ENCODE results near the gene MCTP1. TPM values are rescaled to one million over a fixed set of nuclear protein-coding genes. Genes with fewer than 3 reads are reported as not detected.

MCTP1 gene
- total and polyA plus RNA-seq, 10 of the 15 experiments (the other 5 are each of a cell fraction or from before 2014, with no cell fraction given): 12.6 to 45.9 (median 18.8) TPM

DNA sequence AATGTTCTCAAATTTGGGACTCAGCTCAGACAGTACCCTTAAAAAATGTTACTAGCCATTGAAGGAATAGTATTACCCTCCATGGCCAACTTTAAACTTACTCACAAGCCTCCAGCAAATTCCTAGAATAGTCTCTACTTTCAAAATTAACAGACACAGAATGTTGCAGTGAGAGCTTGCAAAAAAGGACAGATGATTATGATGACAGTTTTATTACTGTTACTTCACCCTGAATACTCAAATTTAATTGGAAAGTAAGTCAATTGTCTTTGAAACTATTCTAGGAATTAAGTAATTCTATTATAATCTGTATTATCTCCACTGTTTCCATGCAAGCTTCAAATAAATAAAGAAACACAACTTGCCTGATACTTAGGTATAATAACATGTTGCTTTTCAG lies 378.1 kb downstream of the MCTP1 start:
- Histone ChIP-seq H3K9me3 (replicated peaks; ENCODE audit: control insufficient read depth, insufficient read depth, low read length) (no peaks in the 10 kb centered on the region; the same call in 2 of the 3 replicates), H3K27ac (ENCODE audit: control insufficient read depth, insufficient read depth) (no peak overlapping the region), H3K4me2 (ENCODE audit: control insufficient read depth, insufficient read depth) (no peak overlapping the region), H3K27me3 (replicated peaks in 1 of 2; ENCODE audit: control insufficient read depth in 2 of 2, insufficient read depth in 2 of 2, low read length in 1 of 2) (no peaks in the 10 kb centered on the region), H3K36me3 (ENCODE audit: control insufficient read depth in 2 of 2, insufficient read depth in 2 of 2, low read length in 1 of 2) (peaks cover 3 to 9% of the 10 kb centered on the region in 2 experiments; a peak in 1 of 4 replicates), H3K4me1 (ENCODE audit: control insufficient read depth, insufficient read depth, low read length) (no peaks in the 10 kb centered on the region), H4K20me1 (ENCODE audit: control insufficient read depth, insufficient read depth) (no peaks in the 10 kb centered on the region), H3K9ac (ENCODE audit: control insufficient read depth, insufficient read depth, low read length) (no peak overlapping the region), H2AFZ (ENCODE audit: control insufficient read depth, low read depth, low read length) (no peak overlapping the region), H3K79me2 (ENCODE audit: control insufficient read depth, insufficient read depth, low read length) (no peaks in the 10 kb centered on the region), H3K4me3 (no peak overlapping the region)
- DNase-seq (ENCODE audit: low read depth, low spot score): no peak
- intact Hi-C loops (cut with micrococcal nuclease; ENCODE audit: unreplicated experiment) (no loop called here), in situ Hi-C loops (cut with MboI) (no loop called here)
- BruUV-seq (replicated peaks): no TSS peak
- POLR2A ChIA-PET: no interaction called here
- no peak for ATAC-seq
- RAD21 ChIA-PET (ENCODE audit: unreplicated experiment): no interaction called here
- TF ChIP-seq BHLHE40 (IDR thresholded peaks at IDR 0.05; ENCODE audit: borderline replicate concordance in 1 of 2, low read depth in 2 of 2, low read length in 1 of 2) (no peak), CHD4 (IDR thresholded peaks at IDR 0.05) (no peak), ZNF217 (IDR thresholded peaks at IDR 0.05) (no peak), TBL1XR1 (IDR thresholded peaks at IDR 0.05; ENCODE audit: low read depth, low read length) (no peak), ZZZ3 (IDR thresholded peaks at IDR 0.05; ENCODE audit: control insufficient read depth, insufficient read length, low read depth) (no peak), KAT2A (conservative IDR thresholded peaks at IDR 0.05; ENCODE audit: control insufficient read depth, low read depth, low read length) (no peak), ZNF274 (IDR thresholded peaks at IDR 0.05; ENCODE audit: insufficient read depth, insufficient read length) (no peak), MYB (IDR thresholded peaks at IDR 0.05; ENCODE audit: borderline replicate concordance, low read depth, low read length) (no peak), SREBF1 (IDR thresholded peaks at IDR 0.05; ENCODE audit: low read length) (no peak), GATAD2B (conservative IDR thresholded peaks at IDR 0.05; ENCODE audit: low read depth) (no peak), SUPT20H (IDR thresholded peaks at IDR 0.05; ENCODE audit: borderline replicate concordance, control insufficient read depth, low read depth, low read length) (no peak)
- TF ChIP-seq, protein P1, sequence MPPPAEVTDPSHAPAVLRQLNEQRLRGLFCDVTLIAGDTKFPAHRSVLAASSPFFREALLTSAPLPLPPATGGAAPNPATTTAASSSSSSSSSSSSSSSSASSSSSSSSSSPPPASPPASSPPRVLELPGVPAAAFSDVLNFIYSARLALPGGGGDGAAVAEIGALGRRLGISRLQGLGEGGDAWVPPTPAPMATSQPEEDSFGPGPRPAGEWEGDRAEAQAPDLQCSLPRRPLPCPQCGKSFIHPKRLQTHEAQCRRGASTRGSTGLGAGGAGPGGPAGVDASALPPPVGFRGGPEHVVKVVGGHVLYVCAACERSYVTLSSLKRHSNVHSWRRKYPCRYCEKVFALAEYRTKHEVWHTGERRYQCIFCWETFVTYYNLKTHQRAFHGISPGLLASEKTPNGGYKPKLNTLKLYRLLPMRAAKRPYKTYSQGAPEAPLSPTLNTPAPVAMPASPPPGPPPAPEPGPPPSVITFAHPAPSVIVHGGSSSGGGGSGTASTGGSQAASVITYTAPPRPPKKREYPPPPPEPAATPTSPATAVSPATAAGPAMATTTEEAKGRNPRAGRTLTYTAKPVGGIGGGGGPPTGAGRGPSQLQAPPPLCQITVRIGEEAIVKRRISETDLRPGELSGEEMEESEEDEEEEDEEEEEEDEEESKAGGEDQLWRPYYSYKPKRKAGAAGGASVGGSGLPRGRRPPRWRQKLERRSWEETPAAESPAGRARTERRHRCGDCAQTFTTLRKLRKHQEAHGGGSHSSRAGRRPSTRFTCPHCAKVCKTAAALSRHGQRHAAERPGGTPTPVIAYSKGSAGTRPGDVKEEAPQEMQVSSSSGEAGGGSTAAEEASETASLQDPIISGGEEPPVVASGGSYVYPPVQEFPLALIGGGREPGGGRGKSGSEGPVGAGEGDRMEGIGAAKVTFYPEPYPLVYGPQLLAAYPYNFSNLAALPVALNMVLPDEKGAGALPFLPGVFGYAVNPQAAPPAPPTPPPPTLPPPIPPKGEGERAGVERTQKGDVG (CRISPR knock-in tag; IDR thresholded peaks at IDR 0.05): no peak
- TF ChIP-seq, protein P2, sequence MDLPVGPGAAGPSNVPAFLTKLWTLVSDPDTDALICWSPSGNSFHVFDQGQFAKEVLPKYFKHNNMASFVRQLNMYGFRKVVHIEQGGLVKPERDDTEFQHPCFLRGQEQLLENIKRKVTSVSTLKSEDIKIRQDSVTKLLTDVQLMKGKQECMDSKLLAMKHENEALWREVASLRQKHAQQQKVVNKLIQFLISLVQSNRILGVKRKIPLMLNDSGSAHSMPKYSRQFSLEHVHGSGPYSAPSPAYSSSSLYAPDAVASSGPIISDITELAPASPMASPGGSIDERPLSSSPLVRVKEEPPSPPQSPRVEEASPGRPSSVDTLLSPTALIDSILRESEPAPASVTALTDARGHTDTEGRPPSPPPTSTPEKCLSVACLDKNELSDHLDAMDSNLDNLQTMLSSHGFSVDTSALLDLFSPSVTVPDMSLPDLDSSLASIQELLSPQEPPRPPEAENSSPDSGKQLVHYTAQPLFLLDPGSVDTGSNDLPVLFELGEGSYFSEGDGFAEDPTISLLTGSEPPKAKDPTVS (IDR thresholded peaks at IDR 0.05; ENCODE audit: low read depth, low read length): no peak
- TF ChIP-seq, protein P3, sequence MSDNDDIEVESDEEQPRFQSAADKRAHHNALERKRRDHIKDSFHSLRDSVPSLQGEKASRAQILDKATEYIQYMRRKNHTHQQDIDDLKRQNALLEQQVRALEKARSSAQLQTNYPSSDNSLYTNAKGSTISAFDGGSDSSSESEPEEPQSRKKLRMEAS (IDR thresholded peaks at IDR 0.05; ENCODE audit: low read depth, low read length): no peak
- TF ChIP-seq, protein P4, sequence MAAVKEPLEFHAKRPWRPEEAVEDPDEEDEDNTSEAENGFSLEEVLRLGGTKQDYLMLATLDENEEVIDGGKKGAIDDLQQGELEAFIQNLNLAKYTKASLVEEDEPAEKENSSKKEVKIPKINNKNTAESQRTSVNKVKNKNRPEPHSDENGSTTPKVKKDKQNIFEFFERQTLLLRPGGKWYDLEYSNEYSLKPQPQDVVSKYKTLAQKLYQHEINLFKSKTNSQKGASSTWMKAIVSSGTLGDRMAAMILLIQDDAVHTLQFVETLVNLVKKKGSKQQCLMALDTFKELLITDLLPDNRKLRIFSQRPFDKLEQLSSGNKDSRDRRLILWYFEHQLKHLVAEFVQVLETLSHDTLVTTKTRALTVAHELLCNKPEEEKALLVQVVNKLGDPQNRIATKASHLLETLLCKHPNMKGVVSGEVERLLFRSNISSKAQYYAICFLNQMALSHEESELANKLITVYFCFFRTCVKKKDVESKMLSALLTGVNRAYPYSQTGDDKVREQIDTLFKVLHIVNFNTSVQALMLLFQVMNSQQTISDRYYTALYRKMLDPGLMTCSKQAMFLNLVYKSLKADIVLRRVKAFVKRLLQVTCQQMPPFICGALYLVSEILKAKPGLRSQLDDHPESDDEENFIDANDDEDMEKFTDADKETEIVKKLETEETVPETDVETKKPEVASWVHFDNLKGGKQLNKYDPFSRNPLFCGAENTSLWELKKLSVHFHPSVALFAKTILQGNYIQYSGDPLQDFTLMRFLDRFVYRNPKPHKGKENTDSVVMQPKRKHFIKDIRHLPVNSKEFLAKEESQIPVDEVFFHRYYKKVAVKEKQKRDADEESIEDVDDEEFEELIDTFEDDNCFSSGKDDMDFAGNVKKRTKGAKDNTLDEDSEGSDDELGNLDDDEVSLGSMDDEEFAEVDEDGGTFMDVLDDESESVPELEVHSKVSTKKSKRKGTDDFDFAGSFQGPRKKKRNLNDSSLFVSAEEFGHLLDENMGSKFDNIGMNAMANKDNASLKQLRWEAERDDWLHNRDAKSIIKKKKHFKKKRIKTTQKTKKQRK (IDR thresholded peaks at IDR 0.05; ENCODE audit: low read depth, low read length): no peak
- FAIRE-seq: no peak
- CTCF ChIA-PET: interaction anchor here (2.2 kb wide), 1 partner anchor 9 kb away, joined by 5 read pairs; no protein-coding TSS in a partner anchor
- SMC1A ChIA-PET (ENCODE audit: uncharacterized antibody, unreplicated experiment): interaction anchor here (0.9 kb wide), 1 partner anchor 13 kb away, joined by 3 read pairs; no protein-coding TSS in a partner anchor

Data from GM12878 (cell line).